Measurements from ENCODE around the gene AP2A1.
"Not testable (repeated sequence)": the region's sequence is repeated elsewhere in the genome, so short reads cannot be mapped to it uniquely, and the experiment has no call there.

AP2A1 gene

DNA sequence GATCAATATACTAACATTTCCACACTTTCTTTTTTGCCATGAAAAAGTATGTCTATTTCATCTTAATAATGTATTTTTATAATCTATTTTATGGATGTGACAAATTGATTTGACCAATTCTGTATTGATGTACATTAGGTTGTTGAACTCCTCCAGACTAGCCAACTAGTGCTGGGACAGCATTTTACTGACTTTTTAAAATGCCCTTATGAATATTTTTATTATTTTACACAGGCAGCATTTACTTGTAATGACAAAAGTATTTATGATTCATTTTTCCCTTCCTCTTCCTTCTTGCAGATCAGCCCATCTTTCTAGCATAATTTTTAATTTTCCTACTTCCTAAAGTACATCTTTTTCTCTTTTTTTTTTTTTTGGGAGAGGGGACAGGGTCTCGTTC, 47.2 kb downstream of the AP2A1 start:
- no peak for DNase-seq

DNA sequence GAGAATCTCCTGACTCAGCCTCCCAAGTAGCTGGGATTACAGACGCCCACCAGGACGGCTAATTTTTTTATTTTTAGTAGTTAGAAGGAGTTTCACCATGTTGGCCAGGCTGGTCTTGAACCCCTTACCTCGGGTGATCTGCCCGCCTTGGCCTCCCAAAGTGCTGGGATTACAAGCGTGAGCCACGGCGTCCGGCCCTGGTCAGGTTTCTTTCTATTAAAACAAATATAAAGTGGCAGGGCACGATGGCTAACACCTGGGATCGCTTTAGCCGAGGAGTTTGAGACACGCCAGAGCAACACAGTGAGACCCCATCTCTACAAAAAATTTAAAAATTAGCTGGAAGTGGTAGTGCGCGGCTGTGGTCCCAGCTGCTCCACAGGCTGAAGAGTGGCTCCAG, 49.8 kb downstream of the AP2A1 start:
- no peak for DNase-seq

DNA sequence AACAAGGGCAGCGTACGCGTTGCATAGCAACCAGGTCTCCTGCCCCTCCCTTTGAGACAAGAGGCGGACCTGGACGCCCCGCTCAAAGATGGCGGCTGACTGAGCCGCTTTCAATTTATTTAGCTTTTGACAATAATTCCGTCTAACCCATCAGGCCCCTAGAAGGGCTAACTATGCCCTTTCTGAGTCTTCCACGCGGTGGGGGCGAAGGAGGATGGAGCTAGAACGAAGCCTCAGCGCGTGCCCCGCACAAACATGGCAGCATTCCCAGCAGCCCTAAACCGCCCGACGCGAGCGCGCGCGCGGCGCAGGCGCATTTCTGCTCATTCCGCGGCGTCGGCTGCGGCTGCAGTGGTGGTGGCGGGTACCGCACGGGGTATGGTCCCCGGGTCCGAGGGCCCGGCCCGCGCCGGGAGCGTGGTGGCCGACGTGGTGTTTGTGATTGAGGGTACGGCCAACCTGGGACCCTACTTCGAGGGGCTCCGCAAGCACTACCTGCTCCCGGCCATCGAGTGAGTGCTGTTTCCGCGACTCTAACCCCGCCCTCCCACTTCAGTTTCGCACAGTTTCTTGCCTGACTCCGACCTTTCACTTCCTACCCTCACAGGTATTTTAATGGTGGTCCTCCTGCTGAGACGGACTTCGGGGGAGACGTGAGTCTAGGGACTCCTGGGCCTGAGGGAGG, 51.3 kb downstream of the AP2A1 start, which contains the start of gene MED25:
Gene MED25 (plus strand): TSS at position 326 of the 685 bp plus-strand sequence. CDS start 53 bp downstream, at position 379.
- DNase-seq = peak; percentile 73

DNA sequence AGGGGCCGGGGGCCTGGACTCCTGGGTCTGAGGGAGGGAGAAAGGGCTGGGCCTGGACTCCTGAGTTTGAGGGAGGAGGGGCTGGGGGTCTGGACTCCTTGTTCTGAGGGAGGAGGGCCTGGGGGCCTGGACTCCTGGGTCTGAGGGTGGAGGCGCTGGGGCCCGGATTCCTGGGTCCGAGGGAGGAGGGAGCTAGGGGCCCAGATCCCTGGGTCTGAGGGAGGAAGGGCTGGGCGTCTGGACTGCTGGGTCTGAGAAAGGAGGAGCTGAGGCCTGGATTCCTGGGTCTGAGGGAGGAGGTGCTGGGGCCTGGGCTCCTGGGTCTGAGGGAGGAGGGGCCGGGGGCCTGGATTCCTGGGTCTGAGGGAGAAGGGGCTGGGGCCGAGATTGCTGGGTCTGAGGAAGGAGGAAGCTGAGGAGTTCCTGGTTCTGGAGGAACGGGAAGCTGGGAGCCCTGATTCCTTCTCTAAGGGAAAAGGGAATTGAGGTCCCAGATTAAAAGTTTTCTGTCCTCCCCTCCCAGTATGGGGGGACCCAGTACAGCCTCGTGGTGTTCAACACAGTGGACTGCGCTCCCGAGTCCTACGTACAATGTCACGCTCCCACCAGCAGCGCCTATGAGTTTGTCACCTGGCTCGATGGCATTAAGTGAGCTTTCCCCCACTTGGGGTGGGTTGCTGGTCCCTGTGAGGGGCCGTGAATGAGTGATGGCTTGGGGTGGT, 52.0 kb downstream of the AP2A1 start:
- no peak for DNase-seq

DNA sequence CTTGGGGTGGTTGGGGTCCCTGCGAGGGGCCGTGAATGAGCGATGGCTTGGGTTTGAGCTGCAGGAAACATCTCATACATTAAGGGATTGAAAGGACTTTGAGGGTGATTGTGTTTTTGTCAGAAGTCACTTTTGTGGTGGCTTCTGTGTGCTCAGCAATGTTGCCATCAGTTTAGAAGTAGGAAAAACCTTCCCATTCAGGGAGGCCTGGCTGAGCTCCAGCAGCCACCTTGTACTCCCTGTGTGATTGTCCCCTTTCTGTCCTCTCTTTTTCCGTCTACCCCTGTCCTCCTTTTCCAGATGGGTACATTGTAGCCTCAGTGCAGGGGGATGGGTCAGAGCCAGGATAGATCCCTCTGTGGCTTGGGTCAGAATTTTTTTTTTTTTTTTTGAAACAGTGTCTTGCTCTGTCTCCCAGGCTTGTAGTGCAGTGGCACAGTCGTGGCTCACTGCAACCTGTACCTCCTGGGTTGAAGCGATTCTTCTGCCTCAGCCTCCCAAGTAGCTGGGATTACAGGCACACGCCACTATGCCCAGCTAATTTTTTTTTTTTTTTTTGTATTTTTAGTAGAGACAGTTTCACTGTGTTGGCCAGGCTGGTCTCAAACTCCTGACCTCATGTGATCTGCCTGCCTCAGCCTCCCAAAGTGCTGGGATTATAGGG, 52.8 kb downstream of the AP2A1 start:
- not testable (repeated sequence) for DNase-seq

DNA sequence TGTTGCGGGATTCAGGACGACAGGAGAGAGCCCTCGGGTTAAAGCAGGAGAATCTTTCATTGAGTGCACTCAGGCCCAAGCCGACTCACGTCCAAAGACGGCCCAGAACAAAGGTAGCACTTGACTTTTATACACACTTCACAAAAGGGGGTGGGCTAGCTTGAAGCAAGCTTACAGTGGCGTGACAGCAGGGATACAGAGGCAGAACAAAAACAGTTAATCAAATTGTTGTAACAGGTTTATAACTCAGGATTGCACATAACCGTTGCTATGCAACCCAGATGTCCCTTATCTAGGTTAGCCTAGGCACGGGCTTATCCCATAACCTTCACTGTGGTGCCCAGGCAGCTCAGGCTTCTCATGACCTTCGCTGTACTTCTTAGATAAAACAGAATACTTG, 53.3 kb downstream of the AP2A1 start:
- DNase-seq = no peak

DNA sequence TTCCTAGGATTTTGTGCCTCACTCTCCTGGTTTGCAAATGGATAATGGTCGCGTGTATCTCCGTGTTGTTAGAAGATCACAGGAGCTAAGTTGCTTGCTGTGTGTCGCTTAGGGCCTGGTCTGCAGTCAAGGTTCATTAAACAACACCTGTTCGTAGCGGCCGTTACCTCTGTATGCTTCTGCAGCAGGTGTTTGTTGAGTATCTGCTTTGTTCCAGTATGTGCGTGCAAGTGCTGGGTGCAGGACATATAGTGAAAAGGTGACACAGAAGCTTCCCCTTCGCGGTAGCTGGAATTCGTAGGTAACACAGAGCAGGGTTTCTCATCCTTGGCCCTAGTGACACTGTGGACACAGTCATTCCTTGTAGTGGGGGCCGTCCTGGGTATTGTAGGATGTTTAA, 56.7 kb downstream of the AP2A1 start:
- no peak for DNase-seq

DNA sequence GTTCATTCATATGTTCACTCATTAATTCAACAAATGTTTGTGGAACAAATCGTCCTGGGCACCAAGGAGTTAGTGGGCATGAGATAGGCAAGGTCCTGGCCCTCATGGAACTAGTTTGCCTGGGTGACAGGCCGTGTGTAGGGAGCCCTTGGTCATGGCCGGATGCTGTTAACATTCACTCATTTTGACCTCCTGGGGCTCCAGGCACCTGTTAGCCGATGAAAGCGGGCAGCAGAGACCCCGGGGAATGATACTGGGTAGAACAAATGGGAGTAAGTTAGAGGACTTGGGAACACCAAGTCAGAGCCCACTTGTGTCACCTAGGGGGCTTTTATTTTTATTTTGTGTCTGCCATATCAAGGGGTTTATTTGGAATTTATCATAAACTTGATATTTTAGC, 57.9 kb downstream of the AP2A1 start:
- DNase-seq = no peak

DNA sequence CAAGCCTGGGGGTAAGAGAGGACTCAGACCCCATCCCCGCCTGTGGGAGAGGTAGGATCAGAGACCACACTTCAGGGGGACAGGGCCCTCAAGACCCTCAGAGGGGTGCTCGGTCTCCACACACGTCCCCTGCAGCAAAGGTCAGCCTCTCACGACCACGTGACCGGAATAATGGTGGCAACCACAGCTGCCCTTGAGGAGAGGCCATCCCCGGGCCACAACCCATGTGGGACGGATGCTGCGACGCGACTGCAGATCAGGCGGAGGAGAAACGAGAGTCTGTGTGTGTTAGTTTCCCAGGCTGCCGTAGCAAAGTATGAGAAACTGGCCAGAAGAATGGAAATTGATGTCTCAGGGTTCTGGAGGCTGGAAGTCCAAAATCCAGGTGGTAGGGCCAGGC, 60.2 kb downstream of the AP2A1 start:
- DNase-seq = no peak

DNA sequence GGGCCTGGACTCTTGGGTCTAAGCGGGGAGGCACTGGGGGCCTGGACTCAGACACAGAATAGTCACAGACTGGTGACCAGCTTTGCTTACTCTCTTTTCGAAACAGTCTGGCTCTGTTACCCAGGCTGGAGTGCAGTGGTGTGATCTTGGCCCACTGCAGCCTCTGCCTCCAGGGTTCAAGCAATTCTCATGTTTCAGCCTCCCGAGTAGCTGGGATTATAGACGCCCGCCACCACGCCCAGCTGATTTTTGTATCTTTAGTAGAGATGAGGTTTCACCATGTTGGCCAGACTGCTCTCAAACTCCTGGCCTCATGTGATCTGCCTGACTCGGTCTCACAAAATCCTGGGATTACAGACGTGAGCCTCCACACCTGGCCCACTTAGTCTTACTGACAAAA, 62.4 kb downstream of the AP2A1 start:
- DNase-seq = no peak

DNA sequence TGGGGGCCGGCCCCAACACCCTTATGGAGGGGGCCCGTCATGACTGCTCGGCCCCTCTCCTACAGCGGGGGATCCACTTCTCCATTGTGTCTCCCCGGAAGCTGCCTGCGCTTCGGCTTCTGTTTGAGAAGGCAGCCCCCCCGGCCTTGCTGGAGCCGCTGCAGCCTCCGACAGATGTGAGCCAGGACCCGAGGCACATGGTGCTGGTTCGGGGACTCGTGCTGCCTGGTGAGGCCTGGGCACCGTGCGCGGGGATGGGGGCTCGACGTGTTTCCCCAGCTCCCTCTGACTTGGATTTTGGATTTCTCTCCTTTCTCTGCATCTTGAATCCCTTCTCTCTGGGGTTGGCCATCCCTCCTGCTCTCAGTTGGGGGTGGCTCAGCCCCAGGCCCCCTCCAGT, 62.9 kb downstream of the AP2A1 start:
- no peak for DNase-seq

DNA sequence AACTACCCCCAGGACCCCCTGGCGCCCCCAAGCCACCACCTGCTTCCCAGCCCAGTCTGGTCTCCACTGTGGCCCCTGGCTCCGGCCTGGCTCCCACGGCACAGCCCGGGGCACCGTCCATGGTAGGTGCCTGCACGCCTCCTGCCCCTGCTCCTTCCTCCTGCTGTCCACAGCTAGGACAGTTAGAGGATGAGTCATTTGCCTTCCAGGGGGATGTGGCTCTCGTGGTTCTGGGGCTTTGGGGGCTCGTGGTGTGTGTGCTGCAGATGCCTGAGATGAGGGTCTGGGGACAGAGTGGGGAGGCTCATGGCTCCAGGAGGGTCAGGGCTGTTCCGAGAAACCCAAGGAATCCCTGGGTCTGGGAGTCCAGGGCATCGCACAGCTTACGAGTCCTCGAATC, 64.0 kb downstream of the AP2A1 start:
- DNase-seq = no peak

DNA sequence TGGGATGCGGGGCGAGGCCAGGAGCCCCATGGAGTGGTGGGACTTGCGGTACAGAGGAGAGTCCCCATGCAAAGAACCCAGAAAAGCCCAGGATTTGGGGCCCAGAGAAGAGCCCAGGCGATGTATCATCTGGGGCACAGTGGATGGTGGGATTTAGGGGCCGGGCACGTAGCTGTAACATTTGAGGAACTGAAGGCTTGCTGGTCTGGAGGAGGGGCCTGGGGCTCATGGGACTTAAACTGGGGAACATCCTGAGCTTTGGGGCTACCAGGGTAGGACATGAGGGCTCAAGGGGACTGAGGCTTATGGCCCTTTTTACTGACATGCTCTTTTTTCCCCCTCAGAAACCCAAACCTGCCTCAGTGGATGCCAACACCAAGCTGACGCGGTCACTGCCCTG, 64.8 kb downstream of the AP2A1 start:
- DNase-seq = no peak

DNA sequence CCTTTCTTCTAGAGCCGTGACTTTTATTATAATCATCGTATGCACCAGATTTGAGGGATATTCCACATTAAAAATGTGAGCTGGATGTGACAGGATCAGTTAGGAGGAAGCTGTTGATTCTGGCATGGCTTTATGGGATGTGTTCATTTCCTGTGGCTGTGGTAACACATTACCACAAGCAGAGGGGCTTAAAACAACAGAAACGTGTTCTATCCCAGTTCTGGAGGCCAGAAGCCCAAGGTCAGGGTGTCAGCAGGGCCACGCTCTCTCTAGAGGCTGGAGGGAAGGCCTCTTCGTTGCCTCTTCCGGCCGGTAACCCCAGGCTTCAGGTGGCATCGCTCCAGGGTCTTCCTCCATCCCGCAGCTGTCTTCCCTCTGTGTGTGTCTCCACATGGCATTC, 65.8 kb downstream of the AP2A1 start:
- DNase-seq = no peak

DNA sequence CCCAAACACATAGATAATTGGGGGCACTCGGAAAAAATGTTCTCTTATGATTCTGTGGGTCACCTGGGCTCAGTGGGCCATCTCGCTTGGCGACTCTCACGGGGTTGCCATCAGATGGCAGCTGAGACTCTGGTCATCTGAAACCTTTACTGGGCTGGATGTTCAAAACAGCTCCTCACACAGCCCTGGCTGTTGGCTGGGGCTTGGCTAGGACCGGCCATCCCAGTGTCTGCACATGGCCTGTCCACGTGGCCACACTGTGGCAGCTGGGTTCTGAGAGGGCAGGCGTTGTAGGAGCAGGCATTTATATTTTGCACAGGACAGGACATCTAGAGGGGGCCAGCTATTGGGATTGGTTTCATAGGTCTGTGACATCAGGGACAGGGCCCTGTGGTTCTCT, 66.8 kb downstream of the AP2A1 start:
- no peak for DNase-seq

DNA sequence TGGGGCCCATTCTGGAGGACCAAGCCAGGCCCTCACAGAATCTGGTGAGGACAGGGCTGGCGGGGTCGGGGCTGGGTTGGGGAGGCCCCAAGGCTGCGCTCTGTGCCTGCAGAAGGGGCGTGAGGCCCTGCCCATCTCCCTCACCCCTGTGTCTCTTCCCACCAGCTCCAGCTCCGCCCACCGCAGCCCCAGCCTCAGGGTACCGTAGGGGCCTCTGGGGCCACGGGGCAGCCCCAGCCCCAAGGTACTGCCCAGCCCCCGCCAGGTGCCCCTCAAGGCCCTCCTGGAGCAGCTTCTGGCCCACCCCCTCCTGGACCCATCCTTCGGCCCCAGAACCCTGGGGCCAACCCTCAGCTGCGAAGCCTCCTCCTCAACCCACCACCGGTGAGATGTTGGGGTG, 68.8 kb downstream of the AP2A1 start:
- DNase-seq = no peak

DNA sequence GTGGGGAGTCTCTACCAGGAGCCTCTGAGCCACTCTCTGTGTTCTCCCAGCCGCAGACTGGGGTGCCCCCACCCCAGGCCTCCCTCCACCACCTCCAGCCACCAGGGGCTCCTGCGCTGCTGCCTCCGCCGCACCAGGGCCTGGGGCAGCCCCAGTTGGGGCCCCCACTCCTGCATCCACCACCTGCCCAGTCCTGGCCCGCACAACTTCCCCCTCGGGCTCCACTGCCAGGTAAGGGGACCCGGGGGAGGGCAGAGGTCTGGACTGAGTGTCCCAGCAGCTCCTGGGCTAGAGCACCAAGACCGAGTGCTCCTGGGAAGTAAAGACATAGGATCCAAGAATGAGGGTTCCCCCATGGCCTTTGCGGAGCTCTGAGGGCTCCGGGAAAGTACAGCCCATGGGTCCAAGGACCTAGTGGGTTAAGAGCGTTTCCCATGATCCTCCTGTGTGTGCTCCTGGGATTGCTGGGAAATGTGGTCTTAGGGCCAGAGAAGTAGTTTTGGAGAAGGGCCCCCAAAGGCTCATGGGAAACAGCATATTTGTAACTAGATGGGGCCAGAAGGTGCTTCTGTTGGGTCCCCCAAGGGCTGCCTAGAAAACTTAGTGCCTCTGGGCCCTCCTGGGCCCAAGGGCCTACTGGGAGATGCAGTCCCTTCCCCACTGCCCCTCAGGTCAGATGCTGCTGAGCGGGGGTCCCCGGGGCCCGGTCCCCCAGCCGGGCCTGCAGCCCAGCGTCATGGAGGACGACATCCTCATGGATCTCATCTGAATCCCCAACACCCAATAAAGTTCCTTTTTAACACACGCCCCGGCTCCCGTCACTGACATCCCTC, 69.6 kb downstream of the AP2A1 start:
- DNase-seq = no peak

DNA sequence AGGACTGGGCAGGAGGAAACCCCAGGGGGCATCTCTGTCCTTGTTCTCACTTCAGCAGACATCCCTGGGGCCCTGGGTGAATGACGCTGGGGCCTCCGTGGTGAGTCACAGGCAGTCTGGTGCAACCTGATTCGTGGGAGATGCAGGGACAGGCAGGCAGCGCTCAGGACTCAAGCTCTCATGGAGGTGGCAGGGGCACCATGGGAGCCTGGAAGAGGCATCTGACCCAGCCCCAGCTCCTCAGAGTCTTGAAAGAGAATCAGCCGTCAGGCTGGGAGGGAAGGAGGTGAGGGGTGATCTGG, 70.2 kb downstream of the AP2A1 start:
- no peak for DNase-seq

DNA sequence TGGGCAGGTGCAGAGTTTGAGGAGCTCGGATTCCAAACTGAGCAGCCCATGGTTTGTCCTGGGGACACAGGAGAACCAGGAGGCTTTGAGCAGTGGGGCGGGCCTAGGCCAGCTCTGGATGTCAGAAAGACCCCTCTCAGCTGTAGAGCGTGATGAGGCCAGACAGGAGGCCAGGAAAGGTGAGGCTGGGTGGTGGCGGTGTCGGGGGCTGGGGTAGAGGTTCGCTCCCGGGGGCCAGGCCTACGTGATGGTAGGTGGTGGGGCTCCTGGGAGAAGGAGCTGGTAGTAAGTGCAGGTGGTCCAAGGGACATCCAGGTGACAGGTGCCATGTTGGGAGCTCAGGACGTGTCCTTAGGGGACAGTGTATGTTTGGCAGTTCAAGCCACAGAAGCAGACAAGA, 70.6 kb downstream of the AP2A1 start:
- DNase-seq = no peak

DNA sequence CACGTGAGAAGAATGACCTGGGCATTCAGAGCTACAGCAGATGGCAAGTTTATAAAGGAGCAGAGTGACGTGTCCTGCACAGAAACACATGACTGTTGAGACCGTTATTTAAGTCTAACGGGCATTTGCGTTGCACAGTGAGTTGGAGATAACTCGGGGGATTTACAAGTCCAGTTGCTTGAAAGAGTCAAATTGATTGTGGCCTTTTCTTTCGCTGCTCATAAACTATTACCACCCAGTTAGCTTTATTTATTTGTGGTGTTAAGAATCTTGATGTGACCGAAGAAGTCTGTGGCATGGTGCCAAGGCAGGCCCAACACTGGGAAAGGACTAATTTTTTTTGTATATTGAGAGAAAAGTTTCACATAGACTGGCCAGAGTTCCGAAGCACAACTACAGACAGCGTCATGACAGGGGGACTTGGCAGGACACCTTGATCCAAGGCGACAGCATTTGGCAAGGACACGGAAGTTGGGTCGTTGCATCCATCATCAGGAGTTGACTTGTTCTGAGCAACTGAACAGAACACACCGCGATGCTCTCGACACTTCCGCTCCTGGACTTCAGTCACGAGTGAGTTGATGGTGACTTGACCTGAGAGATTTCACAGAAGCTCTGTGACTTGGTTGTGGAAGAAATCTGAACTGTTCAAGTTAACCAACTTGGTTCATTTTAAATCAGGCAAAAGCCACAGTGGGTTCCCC, 72.2 kb downstream of the AP2A1 start:
- DNase-seq = no peak

DNA sequence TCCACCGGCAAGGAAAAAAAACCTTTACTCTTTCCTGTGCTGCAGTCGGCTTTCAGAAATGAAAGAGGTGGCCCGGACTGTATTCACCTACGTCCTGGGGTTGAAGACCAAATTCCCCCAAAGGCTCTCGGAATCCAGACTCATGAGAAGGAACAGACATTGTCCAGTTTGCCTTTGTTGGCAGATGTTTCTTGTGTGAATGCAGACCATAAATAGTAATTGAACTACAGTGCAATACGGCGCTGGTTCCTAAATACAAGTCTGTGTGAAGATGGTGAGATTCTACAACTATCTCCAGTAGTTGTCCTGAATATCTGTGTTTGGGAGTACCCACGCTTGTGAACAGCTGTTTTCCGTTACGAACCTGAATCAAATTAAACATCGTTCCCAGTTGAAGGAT, 72.9 kb downstream of the AP2A1 start:
- no peak for DNase-seq

DNA sequence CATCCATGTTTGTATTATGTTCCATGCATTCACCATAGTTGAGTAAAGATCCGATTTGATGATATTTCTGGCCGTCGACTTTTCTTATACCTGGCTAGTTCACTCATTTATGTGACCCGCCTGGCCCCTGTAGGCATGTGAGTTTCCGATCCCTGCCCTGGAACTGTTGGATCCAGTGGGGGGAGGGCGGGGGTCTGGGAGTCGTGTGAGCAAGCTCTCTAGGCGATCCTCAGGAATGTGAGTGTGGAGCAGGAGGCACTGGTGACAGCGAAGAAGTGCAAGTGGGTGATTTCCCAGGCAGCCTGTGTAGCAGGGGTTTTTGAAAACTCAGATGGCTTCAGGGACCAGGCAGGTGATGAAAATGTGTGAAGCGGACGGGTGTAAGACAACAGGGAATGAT, 73.5 kb downstream of the AP2A1 start:
- DNase-seq = no peak

DNA sequence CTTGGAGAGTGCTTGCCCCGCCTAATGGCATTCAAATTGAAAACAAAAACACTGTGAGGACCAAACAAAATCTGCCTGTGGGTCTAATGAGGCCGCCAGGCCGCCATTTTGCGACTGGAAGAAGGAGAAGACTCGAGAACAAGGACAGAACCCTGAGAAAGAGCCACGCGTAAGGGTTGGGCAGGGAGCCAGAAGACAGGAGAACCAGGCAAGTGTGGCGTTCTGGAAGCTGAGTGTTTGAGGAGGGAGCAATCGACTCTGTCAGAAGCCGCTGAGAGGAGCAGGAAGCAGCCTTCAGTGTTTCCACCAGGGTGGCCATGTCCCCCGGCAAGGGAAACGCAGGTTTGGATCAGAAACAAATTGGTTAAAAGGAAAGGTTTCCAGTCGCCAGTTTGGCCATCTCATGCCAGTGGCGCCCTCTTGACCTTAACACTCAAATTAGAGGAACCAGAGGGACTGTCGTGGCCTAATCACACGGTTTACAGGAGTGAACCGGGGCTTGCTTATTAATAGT, 74.0 kb downstream of the AP2A1 start:
- DNase-seq = no peak
